ENCODE data around the gene CA10. TPM values are rescaled to one million over a fixed set of nuclear protein-coding genes. Genes with fewer than 3 reads are reported as not detected.

The CA10 gene
- total RNA-seq, 1 experiment from 2014 or later, result not detected

- Mint-ChIP-seq H3K36me3 (ENCODE audit: insufficient read depth, unreplicated experiment) (no peaks in the 10 kb centered on the region), H3K27me3 (ENCODE audit: insufficient read depth, unreplicated experiment) (peaks cover 17% of the 10 kb centered on the region), H3K4me1 (ENCODE audit: low read depth, unreplicated experiment) (no peaks in the 10 kb centered on the region), H3K27ac (ENCODE audit: unreplicated experiment) (no peak overlapping the region), H3K4me3 (ENCODE audit: unreplicated experiment) (no peak overlapping the region), H3K9me3 (ENCODE audit: unreplicated experiment) (no peaks in the 10 kb centered on the region)
- intact Hi-C loops (cut with micrococcal nuclease; ENCODE audit: unreplicated experiment), result no loop called here
- no peak for TF ChIP-seq CTCF (IDR thresholded peaks at IDR 0.05; ENCODE audit: insufficient read depth in 1 of 2, low read depth in 1 of 2, low read length in 1 of 2, severe bottlenecking in 1 of 2, unreplicated experiment in 1 of 2)
- POLR2A ChIA-PET, result no interaction called here
- Histone ChIP-seq H3K4me1 (no peaks in the 10 kb centered on the region), H3K9me3 (no peaks in the 10 kb centered on the region), H3K36me3 (ENCODE audit: control insufficient read depth, insufficient read depth, low read length) (no peaks in the 10 kb centered on the region), H3K4me3 (ENCODE audit: low read depth, low read length) (no peak overlapping the region), H3K27me3 (replicated peaks; ENCODE audit: control insufficient read depth, insufficient read depth, low read length) (no peaks in the 10 kb centered on the region; the same call in none of the 2 replicates)
- no peak for DNase-seq
- no TSS peak for BruUV-seq (replicated peaks)
- CTCF ChIA-PET, result no interaction called here
Observed at GRCh38 chr17:51853857-51854256, 304.7 kb downstream of the CA10 start.

GRCh38 chr17:51852603-51853002 lies 305.9 kb downstream of the CA10 start:
- no peaks in the 10 kb centered on the region for H3K4me1 ChIP-seq
- ChIA-PET POLR2A (no interaction called here), CTCF (no interaction called here)
- intact Hi-C loops (cut with micrococcal nuclease; ENCODE audit: unreplicated experiment), result no loop called here
- no peaks in the 10 kb centered on the region; the same call in none of the 2 replicates for H3K27me3 ChIP-seq (replicated peaks; ENCODE audit: control insufficient read depth, insufficient read depth, low read length)
- Mint-ChIP-seq H3K27ac (ENCODE audit: unreplicated experiment) (no peak overlapping the region), H3K27me3 (ENCODE audit: insufficient read depth, unreplicated experiment) (peaks cover 17% of the 10 kb centered on the region), H3K9me3 (ENCODE audit: unreplicated experiment) (no peaks in the 10 kb centered on the region), H3K36me3 (ENCODE audit: insufficient read depth, unreplicated experiment) (no peaks in the 10 kb centered on the region), H3K4me3 (ENCODE audit: unreplicated experiment) (no peak overlapping the region), H3K4me1 (ENCODE audit: low read depth, unreplicated experiment) (no peaks in the 10 kb centered on the region)
- no peak for TF ChIP-seq CTCF (IDR thresholded peaks at IDR 0.05; ENCODE audit: insufficient read depth in 1 of 2, low read depth in 1 of 2, low read length in 1 of 2, severe bottlenecking in 1 of 2, unreplicated experiment in 1 of 2)
- no peak for DNase-seq
- no peak overlapping the region for H3K4me3 ChIP-seq (ENCODE audit: low read depth, low read length)
- H3K36me3 ChIP-seq (ENCODE audit: control insufficient read depth, insufficient read depth, low read length), result no peaks in the 10 kb centered on the region
- H3K9me3 ChIP-seq, result no peaks in the 10 kb centered on the region
- no TSS peak for BruUV-seq (replicated peaks)

- Mint-ChIP-seq H3K27ac (ENCODE audit: unreplicated experiment) (no peak overlapping the region), H3K27me3 (ENCODE audit: insufficient read depth, unreplicated experiment) (peaks cover 13% of the 10 kb centered on the region), H3K4me1 (ENCODE audit: low read depth, unreplicated experiment) (no peaks in the 10 kb centered on the region), H3K36me3 (ENCODE audit: insufficient read depth, unreplicated experiment) (no peaks in the 10 kb centered on the region), H3K9me3 (ENCODE audit: unreplicated experiment) (no peaks in the 10 kb centered on the region), H3K4me3 (ENCODE audit: unreplicated experiment) (no peak overlapping the region)
- H3K36me3 ChIP-seq (ENCODE audit: control insufficient read depth, insufficient read depth, low read length), result no peaks in the 10 kb centered on the region
- H3K4me3 ChIP-seq (ENCODE audit: low read depth, low read length), result no peak overlapping the region
- peak in 1 of 2 experiments; percentile 15 for DNase-seq
- BruUV-seq (replicated peaks), result no TSS peak
- POLR2A ChIA-PET, result no interaction called here
- TF ChIP-seq CTCF (IDR thresholded peaks at IDR 0.05; ENCODE audit: insufficient read depth in 1 of 2, low read depth in 1 of 2, low read length in 1 of 2, severe bottlenecking in 1 of 2, unreplicated experiment in 1 of 2), result peak; percentile 12 to 38
- H3K4me1 ChIP-seq, result no peaks in the 10 kb centered on the region
- no peaks in the 10 kb centered on the region; the same call in none of the 2 replicates for H3K27me3 ChIP-seq (replicated peaks; ENCODE audit: control insufficient read depth, insufficient read depth, low read length)
- CTCF ChIA-PET, result no interaction called here
- intact Hi-C loops (cut with micrococcal nuclease; ENCODE audit: unreplicated experiment), result loop anchor here (1.0 kb wide), 1 partner anchor 86 kb away; no protein-coding TSS in a partner anchor
- H3K9me3 ChIP-seq, result no peaks in the 10 kb centered on the region
Observed at GRCh38 chr17:51850201-51850600, 308.3 kb downstream of the CA10 start.

All from Caco-2 (cell line).